Neutrophil (primary cell): Measurements from ENCODE around the gene ATG5.

Experiments
- H3K27ac ChIP-seq: fragments of 200-600 bp; sonication (generic); 2 replicates; pipeline ENCODE4 v1.5.1; 2016; ENCODE audit warnings: mild to moderate bottlenecking, moderate library complexity
- H3K27me3 ChIP-seq: fragments of 200-600 bp; sonication (generic); 2 replicates; pipeline ENCODE4 v1.6.0; 2016; ENCODE audit warnings: mild to moderate bottlenecking
- H3K36me3 ChIP-seq: fragments of 200-600 bp; sonication (generic); 2 replicates; pipeline ENCODE4 v1.5.1; 2017
- H3K4me1 ChIP-seq, 2 experiments: fragments of 200-600 bp in 1 of 2; sonication (generic) in 1 of 2; 1 replicate in 1 of 2; 2 replicates in 1 of 2; pipeline versions ENCODE4 v1.5.1 to v1.6.1; 2013 to 2016; ENCODE audit warnings: low read depth in 1 of 2, low read length in 1 of 2, mild to moderate bottlenecking in 1 of 2, moderate library complexity in 1 of 2; ENCODE audit not compliant: control insufficient read depth in 1 of 2, insufficient read depth in 1 of 2
- H3K4me3 ChIP-seq, 2 experiments: fragments of 200-600 bp in 1 of 2; sonication (generic) in 1 of 2; 1 replicate in 1 of 2; 2 replicates in 1 of 2; pipeline ENCODE4 v1.5.1; 2013 to 2016; ENCODE audit warnings: low read depth in 1 of 2, low read length in 1 of 2, mild to moderate bottlenecking in 1 of 2, moderate library complexity in 1 of 2
- H3K9me3 ChIP-seq: fragments of 200-600 bp; sonication (generic); 2 replicates; pipeline ENCODE4 v1.5.1; 2016
- TF ChIP-seq, protein P1 (sequence below): fragments of 200-600 bp; sonication (generic); IDR thresholded peaks from 2 replicates; pipeline ENCODE4 v1.5.1; 2016; ENCODE audit warnings: antibody characterized with exemption

Gene ATG5

DNA sequence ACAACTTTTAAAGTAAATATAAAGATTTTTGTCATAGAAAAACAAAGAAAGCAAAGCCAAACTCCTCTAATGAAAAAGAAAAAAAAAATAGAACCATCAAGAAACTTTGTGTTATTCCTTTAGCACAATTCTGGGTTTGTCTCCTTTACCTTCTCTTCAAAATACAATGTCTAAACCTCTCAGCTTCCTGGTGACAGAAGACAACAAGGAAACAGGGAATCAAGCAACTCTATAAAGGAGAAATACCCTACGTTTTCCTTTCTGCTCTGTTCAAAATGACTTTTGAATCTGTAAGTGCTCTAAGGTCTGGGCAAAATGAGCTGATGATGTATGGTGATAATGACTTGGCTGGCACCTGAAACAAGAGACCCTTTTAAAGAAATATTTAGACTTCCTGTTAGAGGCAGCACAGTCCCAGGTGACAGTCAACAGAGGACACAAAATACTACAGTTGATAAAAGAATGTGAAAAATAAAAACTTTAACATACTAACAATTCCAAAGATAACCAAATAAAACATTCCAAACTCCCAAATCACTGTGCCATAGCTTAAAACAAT, 138.1 kb downstream of the ATG5 start:
- Histone ChIP-seq H3K27ac (no peak overlapping the region), H3K4me1 (no peaks in the 10 kb centered on the region), H3K4me3 (no peak overlapping the region), H3K36me3 (peaks cover 11% of the 10 kb centered on the region), H3K9me3 (no peaks in the 10 kb centered on the region), H3K27me3 (no peaks in the 10 kb centered on the region)
- TF ChIP-seq, protein P1, sequence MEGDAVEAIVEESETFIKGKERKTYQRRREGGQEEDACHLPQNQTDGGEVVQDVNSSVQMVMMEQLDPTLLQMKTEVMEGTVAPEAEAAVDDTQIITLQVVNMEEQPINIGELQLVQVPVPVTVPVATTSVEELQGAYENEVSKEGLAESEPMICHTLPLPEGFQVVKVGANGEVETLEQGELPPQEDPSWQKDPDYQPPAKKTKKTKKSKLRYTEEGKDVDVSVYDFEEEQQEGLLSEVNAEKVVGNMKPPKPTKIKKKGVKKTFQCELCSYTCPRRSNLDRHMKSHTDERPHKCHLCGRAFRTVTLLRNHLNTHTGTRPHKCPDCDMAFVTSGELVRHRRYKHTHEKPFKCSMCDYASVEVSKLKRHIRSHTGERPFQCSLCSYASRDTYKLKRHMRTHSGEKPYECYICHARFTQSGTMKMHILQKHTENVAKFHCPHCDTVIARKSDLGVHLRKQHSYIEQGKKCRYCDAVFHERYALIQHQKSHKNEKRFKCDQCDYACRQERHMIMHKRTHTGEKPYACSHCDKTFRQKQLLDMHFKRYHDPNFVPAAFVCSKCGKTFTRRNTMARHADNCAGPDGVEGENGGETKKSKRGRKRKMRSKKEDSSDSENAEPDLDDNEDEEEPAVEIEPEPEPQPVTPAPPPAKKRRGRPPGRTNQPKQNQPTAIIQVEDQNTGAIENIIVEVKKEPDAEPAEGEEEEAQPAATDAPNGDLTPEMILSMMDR = no peak

DNA sequence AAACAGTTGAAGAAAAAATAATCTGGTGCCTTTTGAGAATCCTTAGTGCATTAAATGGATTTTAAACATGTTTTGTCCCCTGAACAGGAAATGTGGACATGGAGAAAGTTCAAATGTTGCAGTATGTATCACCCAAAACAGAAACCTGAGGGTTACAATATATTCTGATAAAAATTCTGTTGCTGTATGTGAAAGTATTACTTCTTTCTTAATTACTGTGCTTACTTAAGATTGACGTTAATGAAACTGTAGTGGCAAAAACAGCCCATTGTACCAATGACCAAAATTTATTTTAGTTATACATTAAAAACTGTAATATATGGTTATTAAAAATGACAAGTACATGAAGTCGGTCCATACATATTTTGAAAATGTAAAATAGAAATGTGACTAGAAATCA, 138.8 kb downstream of the ATG5 start:
- H3K27me3 ChIP-seq = no peaks in the 10 kb centered on the region
- H3K36me3 ChIP-seq = peaks cover 11% of the 10 kb centered on the region
- H3K4me1 ChIP-seq = no peaks in the 10 kb centered on the region
- TF ChIP-seq, protein P1 = no peak
- H3K4me3 ChIP-seq = no peak overlapping the region
- no peak overlapping the region for H3K27ac ChIP-seq
- H3K9me3 ChIP-seq = no peaks in the 10 kb centered on the region

DNA sequence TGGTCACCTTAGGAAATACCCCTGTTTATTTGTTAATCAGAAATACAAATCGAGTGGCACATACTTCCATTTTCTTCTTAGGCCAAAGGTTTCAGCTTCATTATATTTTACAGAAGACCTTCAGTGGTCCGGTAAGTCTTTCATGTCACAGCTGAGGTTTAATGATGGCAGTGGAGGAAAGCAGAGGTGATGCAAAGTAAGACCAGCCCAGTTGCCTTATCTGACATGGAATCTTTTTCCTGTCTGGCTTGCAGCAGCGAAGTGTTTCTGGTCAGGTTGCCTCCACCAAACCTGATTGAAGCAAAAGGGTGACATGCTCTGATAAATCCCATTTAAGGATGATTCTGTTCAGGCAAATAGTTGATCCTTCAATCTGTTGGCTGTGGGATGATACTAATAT, 139.4 kb downstream of the ATG5 start:
- Histone ChIP-seq H3K27ac (no peak overlapping the region), H3K36me3 (peaks cover 11% of the 10 kb centered on the region), H3K4me1 (no peaks in the 10 kb centered on the region), H3K4me3 (no peak overlapping the region), H3K9me3 (no peaks in the 10 kb centered on the region), H3K27me3 (no peaks in the 10 kb centered on the region)
- TF ChIP-seq, protein P1 = no peak

DNA sequence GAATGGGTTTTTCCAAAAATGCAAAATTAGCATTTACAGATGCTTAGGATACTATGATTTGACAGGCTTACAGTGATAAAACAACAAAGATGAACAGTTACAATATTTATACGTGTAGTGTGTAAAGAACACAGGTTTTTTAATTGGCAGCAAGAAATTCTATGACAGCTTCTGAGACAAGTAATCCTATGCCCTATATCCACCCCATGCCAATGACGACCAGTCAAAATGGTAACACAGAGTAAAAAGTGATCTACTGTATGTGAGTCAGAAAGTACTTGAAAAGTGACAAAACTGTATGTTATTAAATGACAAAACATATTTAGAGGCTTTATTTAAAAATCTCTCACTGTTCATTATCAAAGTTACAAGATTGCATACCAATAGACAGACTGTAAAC, 139.9 kb downstream of the ATG5 start:
- Histone ChIP-seq H3K9me3 (no peaks in the 10 kb centered on the region), H3K4me1 (no peaks in the 10 kb centered on the region), H3K36me3 (peaks cover 11% of the 10 kb centered on the region), H3K4me3 (no peak overlapping the region), H3K27ac (no peak overlapping the region), H3K27me3 (no peaks in the 10 kb centered on the region)
- TF ChIP-seq, protein P1 = no peak

DNA sequence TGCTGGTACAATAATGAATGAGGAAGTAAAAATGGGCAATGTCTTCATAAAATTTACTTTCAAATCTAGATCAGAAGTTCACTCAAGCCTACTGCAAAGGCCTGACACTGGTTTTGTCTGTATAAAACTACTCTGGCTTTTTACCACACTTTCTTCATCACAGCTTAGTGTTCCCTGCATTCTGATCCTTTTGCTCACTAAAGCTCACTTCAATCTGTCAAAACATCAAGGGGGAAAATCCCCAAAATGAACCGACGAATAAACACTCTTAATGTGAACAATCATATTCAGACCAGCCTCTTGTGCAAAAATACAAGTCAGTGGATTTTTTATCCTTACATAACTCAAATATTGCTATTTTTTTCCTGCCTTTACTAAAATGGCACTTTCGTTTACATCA, 140.9 kb downstream of the ATG5 start:
- TF ChIP-seq, protein P1 = no peak

DNA sequence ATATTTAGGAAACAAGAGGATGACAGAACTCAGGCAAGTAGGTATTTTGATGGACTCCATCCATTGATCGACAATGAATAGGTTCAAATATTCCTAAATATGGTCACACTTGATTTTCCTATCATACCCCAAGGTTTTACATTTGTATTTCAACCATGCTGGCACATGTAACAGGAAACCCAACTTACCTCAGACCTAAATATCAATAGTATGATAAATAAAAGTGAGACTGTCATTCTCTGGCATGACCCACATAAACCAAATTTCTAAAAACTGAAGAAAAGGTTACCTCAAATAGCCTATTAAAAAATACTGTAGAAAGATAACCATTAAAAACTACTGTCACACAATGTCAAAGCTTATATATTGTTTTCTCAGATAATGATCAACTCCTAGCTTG, 142.1 kb downstream of the ATG5 start:
- no peaks in the 10 kb centered on the region for H3K9me3 ChIP-seq
- H3K36me3 ChIP-seq = peaks cover 11% of the 10 kb centered on the region
- no peak overlapping the region for H3K27ac ChIP-seq
- no peaks in the 10 kb centered on the region for H3K4me1 ChIP-seq
- H3K27me3 ChIP-seq = no peaks in the 10 kb centered on the region
- H3K4me3 ChIP-seq = no peak overlapping the region
- TF ChIP-seq, protein P1 = no peak

More for the DNA sequence above, 140.9 kb downstream of the ATG5 start:
- H3K36me3 ChIP-seq = peaks cover 11% of the 10 kb centered on the region
- H3K4me1 ChIP-seq = no peaks in the 10 kb centered on the region
- no peak overlapping the region for H3K4me3 ChIP-seq
- no peak overlapping the region for H3K27ac ChIP-seq
- no peaks in the 10 kb centered on the region for H3K27me3 ChIP-seq
- H3K9me3 ChIP-seq = no peaks in the 10 kb centered on the region
